ENCODE measurements around the gene OAS2.

Gene OAS2

DNA sequence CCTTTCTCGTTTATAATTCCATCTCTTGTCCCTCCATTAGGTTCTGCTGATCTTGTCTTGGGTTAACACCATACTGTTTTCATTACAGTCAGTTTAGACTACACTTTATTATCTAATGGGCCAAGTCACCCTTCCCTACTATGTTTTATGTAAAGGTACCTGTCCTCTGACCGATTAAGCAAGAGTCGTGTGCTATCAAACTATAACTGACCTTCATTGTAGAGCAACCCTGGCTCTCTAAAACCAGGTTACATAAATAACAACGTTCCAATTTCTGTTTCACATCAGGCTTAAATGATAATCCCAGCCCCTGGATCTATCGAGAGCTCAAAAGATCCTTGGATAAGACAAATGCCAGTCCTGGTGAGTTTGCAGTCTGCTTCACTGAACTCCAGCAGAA lies 16.7 kb downstream of the OAS2 start:
- H3K27me3 ChIP-seq (ENCODE audit: control insufficient read depth in 1 of 2, insufficient read depth in 2 of 2, low read length in 2 of 2): no peaks in the 10 kb centered on the region

DNA sequence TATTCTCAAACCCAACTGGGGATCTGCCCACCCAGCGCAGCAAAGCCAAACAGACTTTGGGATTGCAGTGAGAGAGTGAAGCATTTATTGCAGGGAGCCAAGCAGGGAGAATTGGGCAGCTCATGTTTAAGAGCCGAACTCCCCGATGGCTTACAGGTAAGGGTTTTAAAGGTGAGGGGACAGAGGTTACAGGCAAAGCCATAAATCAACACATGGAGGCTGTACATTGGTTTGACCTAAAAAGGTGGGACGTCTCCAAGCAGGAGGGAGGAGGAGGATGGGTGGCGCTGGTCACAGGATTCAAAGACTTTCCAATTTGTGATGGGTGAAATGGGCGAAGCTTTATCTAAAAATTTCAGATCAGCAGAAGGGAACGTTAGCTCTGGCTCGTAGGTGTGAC lies 18.2 kb downstream of the OAS2 start:
- Histone ChIP-seq H3K9ac (ENCODE audit: low read depth in 1 of 2, low read length in 2 of 2) (no peak overlapping the region), H3K27ac (ENCODE audit: low read depth, low read length) (no peak overlapping the region), H3K27me3 (ENCODE audit: control insufficient read depth in 1 of 2, insufficient read depth in 2 of 2, low read length in 2 of 2) (no peaks in the 10 kb centered on the region), H3K36me3 (ENCODE audit: control insufficient read depth in 1 of 2, insufficient read depth in 2 of 2, low read length in 2 of 2) (peaks cover 0 to 25% of the 10 kb centered on the region in 2 donors), H3K4me3 (ENCODE audit: low read depth in 1 of 2, low read length in 2 of 2) (no peak overlapping the region), H3K4me1 (ENCODE audit: control insufficient read depth in 1 of 2, insufficient read depth in 2 of 2, low read length in 2 of 2) (no peaks in the 10 kb centered on the region), H3K9me3 (ENCODE audit: control insufficient read depth in 1 of 2, low read length in 2 of 2) (no peaks in the 10 kb centered on the region)

More for the DNA sequence above, 16.7 kb downstream of the OAS2 start:
- Histone ChIP-seq H3K4me3 (ENCODE audit: low read depth in 1 of 2, low read length in 2 of 2) (no peak overlapping the region), H3K27ac (ENCODE audit: low read depth, low read length) (no peak overlapping the region), H3K9ac (ENCODE audit: low read depth in 1 of 2, low read length in 2 of 2) (no peak overlapping the region), H3K36me3 (ENCODE audit: control insufficient read depth in 1 of 2, insufficient read depth in 2 of 2, low read length in 2 of 2) (peaks cover 0 to 25% of the 10 kb centered on the region in 2 donors), H3K9me3 (ENCODE audit: control insufficient read depth in 1 of 2, low read length in 2 of 2) (no peaks in the 10 kb centered on the region), H3K4me1 (ENCODE audit: control insufficient read depth in 1 of 2, insufficient read depth in 2 of 2, low read length in 2 of 2) (no peaks in the 10 kb centered on the region)

- no peaks in the 10 kb centered on the region for H3K4me1 ChIP-seq (ENCODE audit: control insufficient read depth in 1 of 2, insufficient read depth in 2 of 2, low read length in 2 of 2)
Observed at GRCh38 chr12:112997506-112997905, 19.2 kb downstream of the OAS2 start.

DNA sequence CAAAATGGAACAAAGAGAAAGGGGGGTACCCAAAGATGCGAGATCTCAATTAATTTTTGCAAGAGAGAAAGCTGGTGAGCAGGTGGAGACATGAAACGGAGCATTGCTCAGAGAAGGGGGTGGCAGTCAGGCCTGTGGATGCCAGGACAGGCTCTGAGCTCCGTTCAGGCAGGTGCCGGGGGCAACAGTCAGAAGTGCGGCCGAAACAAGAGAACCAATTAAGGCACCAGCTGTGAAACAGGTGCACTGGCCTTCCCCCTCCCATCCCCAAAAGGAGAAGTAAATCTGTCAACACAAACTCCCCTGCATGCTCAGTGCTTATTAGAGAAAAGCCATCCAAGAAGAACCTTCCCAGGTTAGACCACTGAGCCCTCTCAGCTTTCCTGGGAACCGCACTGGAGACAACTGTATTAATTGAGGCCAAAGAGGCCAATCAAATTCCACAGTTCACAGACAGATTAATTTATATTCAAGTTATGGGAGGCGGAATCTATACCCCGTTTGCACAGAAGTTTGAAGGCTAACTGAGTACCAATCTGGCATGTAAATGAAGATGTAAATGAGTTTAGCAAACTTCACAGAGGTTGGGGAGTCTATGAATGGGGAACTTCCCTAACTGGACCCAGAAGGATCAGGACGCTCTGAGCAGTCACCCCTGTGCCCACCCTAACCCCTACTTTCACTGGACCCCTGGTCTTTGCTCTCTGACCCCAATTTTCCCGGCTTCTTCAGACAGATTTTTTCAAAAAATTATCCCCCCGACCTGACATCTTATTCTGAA lies 20.9 kb downstream of the OAS2 start:
- peaks cover 0 to 31% of the 10 kb centered on the region in 2 donors for H3K36me3 ChIP-seq (ENCODE audit: control insufficient read depth in 1 of 2, insufficient read depth in 2 of 2, low read length in 2 of 2)

More at GRCh38 chr12:112997506-112997905, 19.2 kb downstream of the OAS2 start:
- no peak overlapping the region for H3K4me3 ChIP-seq (ENCODE audit: low read depth in 1 of 2, low read length in 2 of 2)
- H3K36me3 ChIP-seq (ENCODE audit: control insufficient read depth in 1 of 2, insufficient read depth in 2 of 2, low read length in 2 of 2): peaks cover 0 to 25% of the 10 kb centered on the region in 2 donors
- no peaks in the 10 kb centered on the region for H3K27me3 ChIP-seq (ENCODE audit: control insufficient read depth in 1 of 2, insufficient read depth in 2 of 2, low read length in 2 of 2)
- no peak overlapping the region for H3K27ac ChIP-seq (ENCODE audit: low read depth, low read length)
- H3K9ac ChIP-seq (ENCODE audit: low read depth in 1 of 2, low read length in 2 of 2): no peak overlapping the region
- H3K9me3 ChIP-seq (ENCODE audit: control insufficient read depth in 1 of 2, low read length in 2 of 2): no peaks in the 10 kb centered on the region

DNA sequence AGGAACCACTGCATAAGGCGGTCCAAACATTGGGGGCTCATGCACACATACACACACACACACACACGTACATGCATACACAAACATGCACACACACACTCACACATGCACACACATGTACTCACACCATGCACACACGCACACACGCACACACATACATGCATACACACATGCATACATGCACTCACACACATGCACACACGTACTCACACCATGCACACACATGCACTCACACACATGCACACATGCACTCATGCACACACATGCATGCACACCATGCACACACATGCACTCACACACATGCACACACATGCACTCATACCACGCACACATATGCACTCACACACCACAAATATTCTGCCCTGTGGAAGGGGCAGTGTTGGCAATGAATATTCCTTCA lies 22.1 kb downstream of the OAS2 start:
- Histone ChIP-seq H3K9ac (ENCODE audit: low read depth in 1 of 2, low read length in 2 of 2) (no peak overlapping the region), H3K36me3 (ENCODE audit: control insufficient read depth in 1 of 2, insufficient read depth in 2 of 2, low read length in 2 of 2) (peaks cover 0 to 31% of the 10 kb centered on the region in 2 donors)

More for the DNA sequence above, 20.9 kb downstream of the OAS2 start:
- Histone ChIP-seq H3K27me3 (ENCODE audit: control insufficient read depth in 1 of 2, insufficient read depth in 2 of 2, low read length in 2 of 2) (no peaks in the 10 kb centered on the region), H3K4me3 (ENCODE audit: low read depth in 1 of 2, low read length in 2 of 2) (no peak overlapping the region), H3K9ac (ENCODE audit: low read depth in 1 of 2, low read length in 2 of 2) (no peak overlapping the region), H3K9me3 (ENCODE audit: control insufficient read depth in 1 of 2, low read length in 2 of 2) (no peaks in the 10 kb centered on the region), H3K27ac (ENCODE audit: low read depth, low read length) (no peak overlapping the region), H3K4me1 (ENCODE audit: control insufficient read depth in 1 of 2, insufficient read depth in 2 of 2, low read length in 2 of 2) (no peaks in the 10 kb centered on the region)

GRCh38 chr12:113002155-113002554 lies 23.8 kb downstream of the OAS2 start:
- H3K4me3 ChIP-seq (ENCODE audit: low read depth in 1 of 2, low read length in 2 of 2): no peak overlapping the region
- no peak overlapping the region for H3K27ac ChIP-seq (ENCODE audit: low read depth, low read length)
- no peaks in the 10 kb centered on the region for H3K9me3 ChIP-seq (ENCODE audit: control insufficient read depth in 1 of 2, low read length in 2 of 2)
- H3K27me3 ChIP-seq (ENCODE audit: control insufficient read depth in 1 of 2, insufficient read depth in 2 of 2, low read length in 2 of 2): no peaks in the 10 kb centered on the region
- peaks cover 0 to 32% of the 10 kb centered on the region in 2 donors for H3K36me3 ChIP-seq (ENCODE audit: control insufficient read depth in 1 of 2, insufficient read depth in 2 of 2, low read length in 2 of 2)
- no peak overlapping the region for H3K9ac ChIP-seq (ENCODE audit: low read depth in 1 of 2, low read length in 2 of 2)
- no peaks in the 10 kb centered on the region for H3K4me1 ChIP-seq (ENCODE audit: control insufficient read depth in 1 of 2, insufficient read depth in 2 of 2, low read length in 2 of 2)

More for the DNA sequence above, 22.1 kb downstream of the OAS2 start:
- Histone ChIP-seq H3K9me3 (ENCODE audit: control insufficient read depth in 1 of 2, low read length in 2 of 2) (no peaks in the 10 kb centered on the region), H3K4me1 (ENCODE audit: control insufficient read depth in 1 of 2, insufficient read depth in 2 of 2, low read length in 2 of 2) (no peaks in the 10 kb centered on the region), H3K4me3 (ENCODE audit: low read depth in 1 of 2, low read length in 2 of 2) (no peak overlapping the region), H3K27ac (ENCODE audit: low read depth, low read length) (no peak overlapping the region), H3K27me3 (ENCODE audit: control insufficient read depth in 1 of 2, insufficient read depth in 2 of 2, low read length in 2 of 2) (no peaks in the 10 kb centered on the region)

DNA sequence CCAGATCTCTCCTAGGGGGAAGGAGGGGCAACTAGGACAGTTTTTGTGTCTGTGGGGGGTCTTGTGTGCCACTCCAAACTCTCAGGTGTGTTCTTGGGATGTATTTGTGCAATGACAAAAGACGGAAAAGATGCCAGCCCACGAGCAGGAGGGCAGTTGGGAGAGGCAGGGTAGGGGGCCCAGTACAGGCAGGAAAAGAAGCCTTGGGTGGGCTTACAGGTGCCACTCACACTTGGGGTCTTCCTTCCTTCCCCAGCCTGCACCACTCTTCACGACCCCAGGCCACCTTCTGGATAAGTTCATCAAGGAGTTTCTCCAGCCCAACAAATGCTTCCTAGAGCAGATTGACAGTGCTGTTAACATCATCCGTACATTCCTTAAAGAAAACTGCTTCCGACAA lies 24.4 kb downstream of the OAS2 start:
- H3K9me3 ChIP-seq (ENCODE audit: control insufficient read depth in 1 of 2, low read length in 2 of 2): no peaks in the 10 kb centered on the region
- no peaks in the 10 kb centered on the region for H3K4me1 ChIP-seq (ENCODE audit: control insufficient read depth in 1 of 2, insufficient read depth in 2 of 2, low read length in 2 of 2)
- H3K36me3 ChIP-seq (ENCODE audit: control insufficient read depth in 1 of 2, insufficient read depth in 2 of 2, low read length in 2 of 2): peaks cover 0 to 32% of the 10 kb centered on the region in 2 donors
- no peak overlapping the region for H3K4me3 ChIP-seq (ENCODE audit: low read depth in 1 of 2, low read length in 2 of 2)
- H3K9ac ChIP-seq (ENCODE audit: low read depth in 1 of 2, low read length in 2 of 2): no peak overlapping the region
- no peak overlapping the region for H3K27ac ChIP-seq (ENCODE audit: low read depth, low read length)
- H3K27me3 ChIP-seq (ENCODE audit: control insufficient read depth in 1 of 2, insufficient read depth in 2 of 2, low read length in 2 of 2): no peaks in the 10 kb centered on the region

DNA sequence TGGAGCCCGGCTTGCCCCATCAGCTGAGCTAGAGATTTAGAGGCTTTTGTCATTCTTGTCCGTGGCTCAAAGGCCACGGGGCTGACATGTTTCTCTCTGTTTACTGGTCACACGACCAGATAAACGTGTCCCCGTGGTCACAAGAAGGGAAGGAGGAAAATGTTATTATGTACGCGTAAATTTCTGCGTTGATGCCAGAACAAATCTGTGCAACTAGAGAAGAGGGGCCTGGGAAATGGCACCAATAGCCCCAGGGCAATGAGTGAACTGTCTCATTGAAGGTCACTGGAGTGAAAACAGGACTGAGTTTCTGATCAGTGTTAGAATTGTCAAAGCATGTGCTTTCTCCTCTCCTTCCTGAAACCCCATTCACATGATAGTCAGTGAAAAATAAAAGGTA lies 25.3 kb downstream of the OAS2 start:
- Histone ChIP-seq H3K9me3 (ENCODE audit: control insufficient read depth in 1 of 2, low read length in 2 of 2) (no peaks in the 10 kb centered on the region), H3K4me3 (ENCODE audit: low read depth in 1 of 2, low read length in 2 of 2) (no peak overlapping the region), H3K27ac (ENCODE audit: low read depth, low read length) (no peak overlapping the region), H3K36me3 (ENCODE audit: control insufficient read depth in 1 of 2, insufficient read depth in 2 of 2, low read length in 2 of 2) (peaks cover 0 to 26% of the 10 kb centered on the region in 2 donors), H3K27me3 (ENCODE audit: control insufficient read depth in 1 of 2, insufficient read depth in 2 of 2, low read length in 2 of 2) (no peaks in the 10 kb centered on the region), H3K9ac (ENCODE audit: low read depth in 1 of 2, low read length in 2 of 2) (no peak overlapping the region), H3K4me1 (ENCODE audit: control insufficient read depth in 1 of 2, insufficient read depth in 2 of 2, low read length in 2 of 2) (no peaks in the 10 kb centered on the region)

GRCh38 chr12:113005762-113006161 lies 27.4 kb downstream of the OAS2 start:
- H3K9ac ChIP-seq (ENCODE audit: low read depth in 1 of 2, low read length in 2 of 2): no peak overlapping the region
- H3K27ac ChIP-seq (ENCODE audit: low read depth, low read length): no peak overlapping the region
- H3K27me3 ChIP-seq (ENCODE audit: control insufficient read depth in 1 of 2, insufficient read depth in 2 of 2, low read length in 2 of 2): no peaks in the 10 kb centered on the region
- H3K9me3 ChIP-seq (ENCODE audit: control insufficient read depth in 1 of 2, low read length in 2 of 2): no peaks in the 10 kb centered on the region
- H3K36me3 ChIP-seq (ENCODE audit: control insufficient read depth in 1 of 2, insufficient read depth in 2 of 2, low read length in 2 of 2): peaks cover 9 to 32% of the 10 kb centered on the region in 2 donors
- no peak overlapping the region for H3K4me3 ChIP-seq (ENCODE audit: low read depth in 1 of 2, low read length in 2 of 2)
- H3K4me1 ChIP-seq (ENCODE audit: control insufficient read depth in 1 of 2, insufficient read depth in 2 of 2, low read length in 2 of 2): no peaks in the 10 kb centered on the region

- Histone ChIP-seq H3K9ac (ENCODE audit: low read depth in 1 of 2, low read length in 2 of 2) (no peak overlapping the region), H3K4me3 (ENCODE audit: low read depth in 1 of 2, low read length in 2 of 2) (no peak overlapping the region), H3K27ac (ENCODE audit: low read depth, low read length) (no peak overlapping the region), H3K36me3 (ENCODE audit: control insufficient read depth in 1 of 2, insufficient read depth in 2 of 2, low read length in 2 of 2) (peaks cover 9 to 33% of the 10 kb centered on the region in 2 donors), H3K4me1 (ENCODE audit: control insufficient read depth in 1 of 2, insufficient read depth in 2 of 2, low read length in 2 of 2) (no peaks in the 10 kb centered on the region), H3K9me3 (ENCODE audit: control insufficient read depth in 1 of 2, low read length in 2 of 2) (peaks cover 1% of the 10 kb centered on the region in 2 donors), H3K27me3 (ENCODE audit: control insufficient read depth in 1 of 2, insufficient read depth in 2 of 2, low read length in 2 of 2) (no peaks in the 10 kb centered on the region)
Observed at GRCh38 chr12:113006206-113006605, 27.9 kb downstream of the OAS2 start.

Measured in duodenal mucosa (tissue), 2 donors.